DOHH2 (cell line): Measurements from ENCODE around the gene CRADD.

ENCODE experiments used
- EZH2phosphoT487 ChIP-seq: fragments of 200-600 bp; sonication (generic); IDR thresholded peaks from 2 replicates; pipeline ENCODE4 v1.6.1; 2017; ENCODE audit warnings: borderline replicate concordance, mild to moderate bottlenecking, antibody characterized with exemption, low read length, moderate library complexity, mixed read lengths
- TF ChIP-seq, protein P1 (sequence below): fragments of 200-600 bp; sonication (generic); IDR thresholded peaks from one replicate; pipeline ENCODE4 v1.5.1; 2014; ENCODE audit warnings: antibody characterized with exemption, mild to moderate bottlenecking, low read depth, low read length; ENCODE audit not compliant: poor library complexity, severe bottlenecking

DNA sequence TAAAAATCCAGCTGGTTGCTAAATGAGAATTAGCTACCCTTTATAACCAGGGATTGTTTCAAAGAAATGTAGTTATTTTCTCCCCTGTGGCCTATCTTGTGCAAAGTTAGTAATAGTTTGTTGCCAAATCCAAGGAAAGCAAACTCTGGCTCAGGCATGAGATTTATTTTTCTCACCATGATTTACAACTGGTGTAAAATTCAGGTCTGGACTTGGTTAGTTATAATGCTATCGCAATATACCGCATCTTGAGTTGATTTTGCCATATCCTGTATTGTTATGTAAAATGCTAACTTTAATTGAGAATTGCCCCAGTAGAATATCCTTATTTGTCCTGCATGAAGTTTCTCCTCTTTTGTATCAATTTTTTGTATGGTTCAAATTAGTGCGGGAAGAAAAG lies 135.5 kb downstream of the CRADD start:
- TF ChIP-seq EZH2phosphoT487: no peak
- TF ChIP-seq, protein P1, sequence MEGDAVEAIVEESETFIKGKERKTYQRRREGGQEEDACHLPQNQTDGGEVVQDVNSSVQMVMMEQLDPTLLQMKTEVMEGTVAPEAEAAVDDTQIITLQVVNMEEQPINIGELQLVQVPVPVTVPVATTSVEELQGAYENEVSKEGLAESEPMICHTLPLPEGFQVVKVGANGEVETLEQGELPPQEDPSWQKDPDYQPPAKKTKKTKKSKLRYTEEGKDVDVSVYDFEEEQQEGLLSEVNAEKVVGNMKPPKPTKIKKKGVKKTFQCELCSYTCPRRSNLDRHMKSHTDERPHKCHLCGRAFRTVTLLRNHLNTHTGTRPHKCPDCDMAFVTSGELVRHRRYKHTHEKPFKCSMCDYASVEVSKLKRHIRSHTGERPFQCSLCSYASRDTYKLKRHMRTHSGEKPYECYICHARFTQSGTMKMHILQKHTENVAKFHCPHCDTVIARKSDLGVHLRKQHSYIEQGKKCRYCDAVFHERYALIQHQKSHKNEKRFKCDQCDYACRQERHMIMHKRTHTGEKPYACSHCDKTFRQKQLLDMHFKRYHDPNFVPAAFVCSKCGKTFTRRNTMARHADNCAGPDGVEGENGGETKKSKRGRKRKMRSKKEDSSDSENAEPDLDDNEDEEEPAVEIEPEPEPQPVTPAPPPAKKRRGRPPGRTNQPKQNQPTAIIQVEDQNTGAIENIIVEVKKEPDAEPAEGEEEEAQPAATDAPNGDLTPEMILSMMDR: no peak
